Stimulated activated CD8-positive, alpha-beta memory T cell treated with anti-CD3 and anti-CD28 coated beads, Interleukin-15, amount 100 ng/mL, for 1 hour (primary cell): ENCODE results near the gene NHLRC4.

Experiments
- DNase-seq: peaks from one replicate; pipeline ENCODE4 v3.0.0-alpha.2; 2020; ENCODE audit warnings: low read depth

The NHLRC4 gene

GRCh38 chr16:530111-530817 lies 36.5 kb upstream of the NHLRC4 start:
- no peak for DNase-seq

- DNase-seq = no peak
Measured at GRCh38 chr16:531494-532125, 35.2 kb upstream of the NHLRC4 start.

GRCh38 chr16:533391-534123 lies 33.2 kb upstream of the NHLRC4 start:
- no peak for DNase-seq

- DNase-seq = no peak
Measured at GRCh38 chr16:534135-534534, 32.7 kb upstream of the NHLRC4 start.

GRCh38 chr16:534856-535445 lies 31.9 kb upstream of the NHLRC4 start:
- DNase-seq = no peak

- no peak for DNase-seq
Measured at GRCh38 chr16:535446-536405, 31.1 kb upstream of the NHLRC4 start.

- DNase-seq = no peak
Measured at GRCh38 chr16:536746-537145, 30.1 kb upstream of the NHLRC4 start.

- DNase-seq = no peak
Measured at GRCh38 chr16:537415-538335, 29.1 kb upstream of the NHLRC4 start.

- DNase-seq = no peak
Measured at GRCh38 chr16:539901-540530, 26.8 kb upstream of the NHLRC4 start.

GRCh38 chr16:540645-541340 lies 26.0 kb upstream of the NHLRC4 start:
- DNase-seq = no peak

GRCh38 chr16:543301-544164 lies 23.3 kb upstream of the NHLRC4 start:
- no peak for DNase-seq

GRCh38 chr16:544517-544916 lies 22.3 kb upstream of the NHLRC4 start:
- DNase-seq = no peak

GRCh38 chr16:546909-547770 lies 19.7 kb upstream of the NHLRC4 start:
- DNase-seq = peak; percentile 32

- no peak for DNase-seq
Measured at GRCh38 chr16:548586-548985, 18.2 kb upstream of the NHLRC4 start.

- no peak for DNase-seq
Measured at GRCh38 chr16:549544-550263, 17.1 kb upstream of the NHLRC4 start.

GRCh38 chr16:551210-551609 lies 15.6 kb upstream of the NHLRC4 start:
- DNase-seq = no peak

GRCh38 chr16:552171-552570 lies 14.6 kb upstream of the NHLRC4 start:
- no peak for DNase-seq
